D721Med (cell line): ENCODE results near the gene TTLL11.
A peak's percentile ranks its signal among the peaks of the same experiment; 100 is the strongest.

Experiments
- DNase-seq: peaks from one replicate; pipeline ENCODE4 v3.0.0; 2011; ENCODE audit warnings: low spot score; ENCODE audit not compliant: insufficient read length
- FAIRE-seq: peaks from 2 replicates; lab custom pipeline; 2011; peaks lifted over from hg19 to GRCh38; lab: Jason Lieb, UNC
- TF ChIP-seq, protein P1 (sequence below): IDR thresholded peaks from 2 replicates; pipeline ENCODE4 v1.5.1; 2012; ENCODE audit warnings: mild to moderate bottlenecking, control low read depth; ENCODE audit not compliant: insufficient read depth; ENCODE audit errors: missing control alignments

The TTLL11 gene

DNA sequence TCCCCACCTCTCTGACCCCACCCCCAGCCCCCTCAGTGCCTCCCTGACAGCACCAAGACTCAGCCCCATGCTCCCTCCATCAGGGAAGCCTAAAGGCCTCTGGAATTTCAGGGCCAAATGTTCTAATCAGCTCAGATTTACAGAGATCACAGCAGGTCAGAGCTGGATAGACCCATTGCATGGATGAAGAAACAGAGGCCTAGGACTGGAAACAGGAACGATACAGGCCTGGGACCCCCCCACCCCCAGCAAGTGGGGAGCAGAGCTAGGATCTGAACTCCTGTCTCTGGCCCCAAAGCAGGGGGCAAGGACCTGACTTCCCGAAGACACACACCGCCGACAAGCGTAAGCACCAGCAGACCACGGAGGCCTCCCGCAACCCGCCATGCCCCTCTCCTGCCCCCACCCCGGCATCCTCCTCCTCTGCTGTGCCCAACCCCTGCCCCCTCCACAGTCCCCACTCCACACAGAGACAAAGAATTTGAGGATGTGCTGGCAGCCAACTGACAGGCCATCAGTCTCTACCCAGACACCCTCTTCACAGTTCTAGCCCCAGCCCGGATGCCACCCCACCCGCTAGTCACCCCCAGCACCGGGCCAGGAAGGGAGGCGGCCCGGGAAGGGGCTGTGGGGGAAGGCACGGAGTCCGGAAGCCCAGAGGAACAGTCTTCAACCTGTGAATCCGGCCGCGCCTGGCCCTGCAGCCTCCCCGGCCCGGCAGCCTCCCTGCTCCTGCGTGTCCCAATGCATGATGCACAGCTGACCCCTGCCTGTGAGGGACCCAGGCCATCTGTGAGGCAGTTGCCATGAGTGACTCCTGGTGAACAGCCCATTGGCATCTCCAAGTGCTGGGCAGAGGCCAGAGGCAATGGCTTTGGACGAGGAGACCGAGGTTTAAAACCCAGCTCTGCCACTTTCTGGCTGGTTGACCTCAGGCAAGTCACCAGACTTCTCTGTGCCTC lies 35.2 kb upstream of the TTLL11 start:
- FAIRE-seq (no peak), DNase-seq (no peak)
- TF ChIP-seq, protein P1, sequence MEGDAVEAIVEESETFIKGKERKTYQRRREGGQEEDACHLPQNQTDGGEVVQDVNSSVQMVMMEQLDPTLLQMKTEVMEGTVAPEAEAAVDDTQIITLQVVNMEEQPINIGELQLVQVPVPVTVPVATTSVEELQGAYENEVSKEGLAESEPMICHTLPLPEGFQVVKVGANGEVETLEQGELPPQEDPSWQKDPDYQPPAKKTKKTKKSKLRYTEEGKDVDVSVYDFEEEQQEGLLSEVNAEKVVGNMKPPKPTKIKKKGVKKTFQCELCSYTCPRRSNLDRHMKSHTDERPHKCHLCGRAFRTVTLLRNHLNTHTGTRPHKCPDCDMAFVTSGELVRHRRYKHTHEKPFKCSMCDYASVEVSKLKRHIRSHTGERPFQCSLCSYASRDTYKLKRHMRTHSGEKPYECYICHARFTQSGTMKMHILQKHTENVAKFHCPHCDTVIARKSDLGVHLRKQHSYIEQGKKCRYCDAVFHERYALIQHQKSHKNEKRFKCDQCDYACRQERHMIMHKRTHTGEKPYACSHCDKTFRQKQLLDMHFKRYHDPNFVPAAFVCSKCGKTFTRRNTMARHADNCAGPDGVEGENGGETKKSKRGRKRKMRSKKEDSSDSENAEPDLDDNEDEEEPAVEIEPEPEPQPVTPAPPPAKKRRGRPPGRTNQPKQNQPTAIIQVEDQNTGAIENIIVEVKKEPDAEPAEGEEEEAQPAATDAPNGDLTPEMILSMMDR: no peak

DNA sequence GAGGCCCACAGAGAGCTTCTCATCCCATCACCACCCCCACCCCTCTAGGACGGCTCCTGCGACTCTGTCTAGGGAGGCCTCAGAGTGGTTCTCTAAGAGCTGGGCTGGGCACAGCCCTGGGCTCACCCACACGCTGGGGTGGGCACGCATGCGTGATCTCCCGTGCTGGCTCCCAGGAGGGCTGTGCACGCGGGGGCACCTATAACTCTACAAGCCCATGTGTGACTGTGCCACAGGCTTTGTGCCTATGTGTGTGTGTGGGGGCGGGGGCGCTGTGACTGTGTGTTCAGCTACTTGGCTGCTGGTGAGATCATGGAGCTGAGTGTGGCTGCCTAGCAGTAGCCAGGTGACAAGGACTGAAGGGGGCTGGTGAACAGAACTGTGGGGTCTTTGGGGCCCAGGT lies 34.3 kb upstream of the TTLL11 start:
- FAIRE-seq (no peak), DNase-seq (no peak)
- TF ChIP-seq, protein P1: no peak

DNA sequence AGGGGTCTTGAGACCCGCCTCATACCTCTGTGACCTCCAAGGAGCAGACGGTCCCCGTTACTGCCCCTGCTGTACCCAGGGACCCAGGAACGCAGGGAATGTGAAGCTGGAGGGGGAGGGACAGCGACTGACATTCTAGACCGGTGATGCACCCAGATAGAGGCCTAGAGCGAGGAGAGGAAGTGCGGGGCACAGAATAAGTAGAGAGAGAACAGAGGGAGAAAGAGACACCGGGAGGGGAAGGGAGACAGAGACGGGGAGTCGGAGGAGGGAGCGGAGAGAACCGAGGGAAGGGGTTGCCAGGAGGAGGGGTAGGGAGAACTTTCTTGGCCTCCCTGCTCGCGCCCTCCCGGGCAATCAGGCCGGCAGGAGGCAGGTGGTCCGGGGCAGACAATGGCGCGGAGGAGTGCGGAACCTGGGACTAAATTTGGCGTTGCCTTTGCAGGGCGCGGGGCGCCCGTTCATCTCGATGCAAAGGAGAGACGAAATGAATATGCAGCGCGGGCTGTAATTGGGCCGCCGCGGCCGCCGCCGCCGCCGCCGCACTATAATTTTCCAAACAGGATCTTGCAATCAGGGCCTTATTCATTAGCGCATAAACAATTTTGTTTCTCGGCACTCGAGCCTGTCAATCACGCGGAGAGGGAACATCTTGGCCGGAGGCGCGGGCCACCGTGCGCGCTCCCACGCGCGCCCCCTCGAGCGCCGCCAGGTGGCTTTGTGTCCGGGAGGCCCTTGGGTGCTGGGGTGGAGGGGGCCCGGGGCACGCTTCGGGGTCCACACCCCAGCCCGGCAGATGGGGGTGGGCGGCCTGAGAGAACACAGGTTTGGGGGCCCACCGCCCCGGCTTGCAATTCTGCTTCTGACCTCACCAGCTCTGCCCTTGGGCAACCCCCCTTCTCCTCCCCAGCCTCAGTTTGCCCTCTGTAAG lies 33.5 kb upstream of the TTLL11 start:
- DNase-seq: no peak
- no peak for FAIRE-seq
- TF ChIP-seq, protein P1: no peak

DNA sequence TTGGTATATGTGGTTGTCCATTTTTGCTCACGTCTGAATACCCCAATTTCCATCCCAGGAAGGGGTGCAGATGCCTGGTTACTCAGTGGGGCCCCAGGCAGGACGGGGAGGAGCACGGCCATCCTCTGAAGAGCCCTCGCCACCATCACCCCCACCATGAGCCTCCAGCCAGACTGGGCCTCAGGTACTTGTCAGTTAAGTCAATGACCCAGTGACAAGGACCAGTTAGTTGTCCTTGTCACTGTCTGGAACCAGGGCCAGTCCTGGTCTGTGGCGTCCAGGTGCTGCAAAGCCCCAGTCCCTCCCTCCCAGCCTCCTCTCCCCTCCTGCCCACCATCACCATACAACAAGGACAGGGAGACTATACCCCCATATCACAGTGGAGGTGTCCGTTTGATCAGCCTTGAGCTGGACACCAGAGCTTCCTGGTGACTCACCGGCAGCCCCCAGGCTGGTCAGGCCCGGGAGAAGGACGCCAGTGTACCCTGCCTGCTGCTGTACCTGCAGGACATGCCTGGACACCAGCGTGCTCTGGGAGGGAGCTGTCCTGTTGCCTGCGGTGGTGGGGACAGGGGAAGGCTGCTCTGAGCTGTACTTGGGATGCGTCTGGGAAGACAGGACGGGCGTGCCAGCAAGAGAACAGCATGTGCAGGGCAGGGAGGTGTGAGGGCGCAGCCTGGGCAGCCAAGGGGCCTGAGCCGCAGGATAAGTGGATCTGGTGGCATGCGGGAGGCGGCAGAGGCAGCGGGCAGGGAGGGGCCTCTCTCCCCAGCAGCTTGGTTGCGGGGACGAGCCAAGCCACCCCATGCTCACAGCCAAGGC lies 32.6 kb upstream of the TTLL11 start:
- FAIRE-seq (no peak), DNase-seq (no peak)

DNA sequence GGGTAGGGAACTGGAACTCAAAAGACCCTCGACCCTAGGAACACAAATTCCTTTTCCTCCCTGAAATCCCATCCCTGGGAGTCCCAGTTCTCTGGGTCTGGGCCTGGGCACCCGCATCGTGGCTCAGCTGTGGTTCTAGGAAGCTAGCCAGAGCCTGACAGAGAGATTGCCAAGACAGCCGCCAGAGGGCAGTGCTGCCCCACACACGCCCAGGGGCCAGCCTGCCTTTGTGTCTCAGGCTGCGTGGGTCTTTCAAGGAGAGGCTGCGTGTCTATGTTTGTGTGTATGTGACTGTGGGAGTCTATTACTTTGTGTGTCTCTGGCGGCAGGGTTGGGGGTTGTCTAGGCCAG lies 32.0 kb upstream of the TTLL11 start:
- no peak for FAIRE-seq
- DNase-seq: peak; percentile 94
- TF ChIP-seq, protein P1: peak; percentile 85

More for the DNA sequence above, 32.6 kb upstream of the TTLL11 start:
- TF ChIP-seq, protein P1: no peak

DNA sequence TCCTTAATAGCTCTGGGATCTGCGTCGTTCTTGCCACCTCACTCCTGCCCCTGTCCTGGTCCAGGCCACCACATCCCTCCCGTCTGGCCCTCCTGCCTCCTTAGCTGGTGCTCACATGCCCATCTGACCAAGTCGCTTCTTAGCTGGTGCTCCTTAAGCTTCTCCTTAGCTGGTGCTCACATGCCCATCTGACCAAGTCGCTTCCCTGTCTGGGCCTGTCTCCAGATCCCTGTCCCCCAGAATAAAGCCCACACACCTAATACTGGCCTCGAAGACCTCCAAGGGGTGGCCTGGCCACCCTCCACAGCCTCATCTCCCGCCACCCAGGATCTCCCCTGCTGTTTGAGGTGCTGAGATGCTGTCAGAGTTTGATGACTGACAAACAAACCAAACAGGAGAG lies 31.4 kb upstream of the TTLL11 start:
- TF ChIP-seq, protein P1: no peak
- FAIRE-seq (no peak), DNase-seq (no peak)
